Suprapubic skin (tissue), 4 donors: ENCODE data around the gene NCKAP5L. TPM values are rescaled to one million over a fixed set of nuclear protein-coding genes. Genes with fewer than 3 reads are reported as not detected.

Source experiments
- DNase-seq, 2 donors: peaks; one replicate each; pipeline ENCODE4 v3.0.0-alpha.2; 2019; ENCODE audit warnings: low spot score in 2 of 2
- H3K27ac ChIP-seq: fragments of 200-600 bp; sonication (generic); one replicate; pipeline ENCODE4 v1.5.1; 2019
- H3K27me3 ChIP-seq: fragments of 200-600 bp; sonication (generic); one replicate; pipeline ENCODE4 v1.5.1; 2019
- H3K36me3 ChIP-seq: fragments of 200-600 bp; sonication (generic); one replicate; pipeline ENCODE4 v1.5.1; 2019
- H3K4me1 ChIP-seq: fragments of 200-600 bp; sonication (generic); one replicate; pipeline ENCODE4 v1.5.1; 2019
- H3K4me3 ChIP-seq: fragments of 200-600 bp; sonication (generic); one replicate; pipeline ENCODE4 v1.5.1; 2019; ENCODE audit warnings: mild to moderate bottlenecking
- H3K9me3 ChIP-seq: fragments of 200-600 bp; sonication (generic); one replicate; pipeline ENCODE4 v1.5.1; 2019
- EP300 ChIP-seq: sonication (generic); formaldehyde crosslinking; IDR thresholded peaks from one replicate; pipeline ENCODE4 v1.6.1; 2017; ENCODE audit warnings: antibody characterized with exemption
- POLR2A ChIP-seq, 2 donors: fragments of 450-650 bp; IDR thresholded peaks; one replicate each; pipeline ENCODE4 v1.6.1; 2017; ENCODE audit warnings: antibody characterized with exemption in 2 of 2, mild to moderate bottlenecking in 2 of 2, moderate library complexity in 2 of 2
- POLR2AphosphoS5 ChIP-seq, 3 donors: sonication (generic); formaldehyde crosslinking; IDR thresholded peaks; one replicate each; pipeline ENCODE4 v1.6.1; 2017; ENCODE audit warnings: antibody characterized with exemption in 3 of 3
- WGBS: methylation state at CpG from one replicate; pipeline ENCODE4 v1.1.5; 2018; 5-methylcytosine and 5-hydroxymethylcytosine counted together
- total RNA-seq, 4 donors: library from RNA; depleted of rRNA; stranded (reverse); fragments of >200 nt; gene quantifications; one replicate each; pipeline ENCODE4 v1.1.0, GENCODE V29; 2016
- TF ChIP-seq, protein P1 (sequence below), 2 donors: fragments of 200-600 bp in 1 of 2; fragments of 450-650 bp in 1 of 2; sonication (generic) in 1 of 2; IDR thresholded peaks; one replicate each; pipeline ENCODE4 v1.5.1; 2016 to 2019; ENCODE audit warnings: antibody characterized with exemption in 2 of 2, mild to moderate bottlenecking in 1 of 2, moderate library complexity in 1 of 2

The NCKAP5L gene
- total RNA-seq, 4 donors from 2014 or later: 8.2 to 12.2 (median 8.8) TPM

DNA sequence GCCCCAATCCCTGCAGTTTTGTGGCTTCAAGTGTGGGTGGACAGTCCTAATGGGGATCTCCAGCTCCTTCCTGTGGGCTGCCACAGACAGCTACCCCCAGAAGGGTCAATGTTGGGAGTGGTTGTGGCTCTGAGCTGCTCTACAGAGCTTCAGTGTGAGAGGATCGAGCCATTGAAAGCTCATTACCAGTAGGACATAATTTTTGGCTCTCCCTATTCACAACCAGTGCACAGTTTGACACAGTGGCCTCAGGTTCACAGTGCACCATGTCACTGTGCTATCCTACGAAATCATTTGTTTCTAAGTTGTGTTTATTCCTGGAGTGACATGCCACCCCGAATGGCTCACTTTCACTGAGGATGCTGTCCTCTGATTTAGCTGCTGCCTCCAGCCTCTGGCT lies 64.1 kb downstream of the NCKAP5L start:
- no peak for DNase-seq
- peaks cover 57% of the 10 kb centered on the region for H3K36me3 ChIP-seq
- TF ChIP-seq EP300 (no peak), POLR2AphosphoS5 (IDR thresholded peaks at IDR 0.05) (no peak)
- TF ChIP-seq, protein P1, sequence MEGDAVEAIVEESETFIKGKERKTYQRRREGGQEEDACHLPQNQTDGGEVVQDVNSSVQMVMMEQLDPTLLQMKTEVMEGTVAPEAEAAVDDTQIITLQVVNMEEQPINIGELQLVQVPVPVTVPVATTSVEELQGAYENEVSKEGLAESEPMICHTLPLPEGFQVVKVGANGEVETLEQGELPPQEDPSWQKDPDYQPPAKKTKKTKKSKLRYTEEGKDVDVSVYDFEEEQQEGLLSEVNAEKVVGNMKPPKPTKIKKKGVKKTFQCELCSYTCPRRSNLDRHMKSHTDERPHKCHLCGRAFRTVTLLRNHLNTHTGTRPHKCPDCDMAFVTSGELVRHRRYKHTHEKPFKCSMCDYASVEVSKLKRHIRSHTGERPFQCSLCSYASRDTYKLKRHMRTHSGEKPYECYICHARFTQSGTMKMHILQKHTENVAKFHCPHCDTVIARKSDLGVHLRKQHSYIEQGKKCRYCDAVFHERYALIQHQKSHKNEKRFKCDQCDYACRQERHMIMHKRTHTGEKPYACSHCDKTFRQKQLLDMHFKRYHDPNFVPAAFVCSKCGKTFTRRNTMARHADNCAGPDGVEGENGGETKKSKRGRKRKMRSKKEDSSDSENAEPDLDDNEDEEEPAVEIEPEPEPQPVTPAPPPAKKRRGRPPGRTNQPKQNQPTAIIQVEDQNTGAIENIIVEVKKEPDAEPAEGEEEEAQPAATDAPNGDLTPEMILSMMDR (IDR thresholded peaks at IDR 0.05): no peak

DNA sequence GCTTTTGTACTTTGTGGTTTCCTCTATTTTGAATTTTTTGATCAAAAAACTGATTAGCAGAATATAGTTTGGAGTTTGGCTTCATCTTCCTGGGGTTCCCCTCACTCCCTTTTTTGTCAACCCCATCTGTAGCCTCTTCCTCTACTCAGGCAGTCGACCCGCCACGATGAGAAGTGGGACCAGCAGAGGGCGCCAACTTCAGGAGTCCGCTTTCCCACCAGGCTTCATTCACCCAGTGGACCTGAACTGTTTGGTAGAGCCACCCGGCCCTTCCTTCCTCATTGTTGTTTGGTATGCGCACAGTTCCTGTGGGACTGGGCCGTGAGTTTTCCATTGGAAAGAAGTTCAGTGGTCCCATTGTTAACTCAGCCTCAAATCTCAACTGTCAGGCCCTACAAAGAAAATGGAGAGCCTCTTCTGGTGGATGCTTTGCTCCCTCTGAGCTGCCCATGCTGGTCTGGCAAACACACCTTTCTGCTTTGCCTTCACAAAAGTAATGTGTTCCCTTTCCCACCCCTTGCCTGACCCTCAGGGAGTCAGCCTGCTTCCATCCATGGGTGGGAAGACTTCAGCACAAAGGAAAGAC lies 65.1 kb downstream of the NCKAP5L start:
- Histone ChIP-seq H3K36me3 (peaks cover 67% of the 10 kb centered on the region), H3K27me3 (no peaks in the 10 kb centered on the region), H3K27ac (no peak overlapping the region), H3K4me1 (no peaks in the 10 kb centered on the region), H3K4me3 (no peak overlapping the region), H3K9me3 (no peaks in the 10 kb centered on the region)
- DNase-seq: peak; percentile 79 to 88
- WGBS: 33% methylated on average over 8 of the region's 8 CpGs
- TF ChIP-seq, protein P1 (IDR thresholded peaks at IDR 0.05): peak; percentile 36 to 71
- TF ChIP-seq POLR2A (IDR thresholded peaks at IDR 0.05) (no peak), POLR2AphosphoS5 (IDR thresholded peaks at IDR 0.05) (no peak), EP300 (no peak)

More for the DNA sequence above, 64.1 kb downstream of the NCKAP5L start:
- Histone ChIP-seq H3K27me3 (no peaks in the 10 kb centered on the region), H3K4me1 (no peaks in the 10 kb centered on the region), H3K9me3 (no peaks in the 10 kb centered on the region), H3K27ac (no peak overlapping the region), H3K4me3 (no peak overlapping the region)
- 77% methylated on average over 3 of the region's 3 CpGs for WGBS

DNA sequence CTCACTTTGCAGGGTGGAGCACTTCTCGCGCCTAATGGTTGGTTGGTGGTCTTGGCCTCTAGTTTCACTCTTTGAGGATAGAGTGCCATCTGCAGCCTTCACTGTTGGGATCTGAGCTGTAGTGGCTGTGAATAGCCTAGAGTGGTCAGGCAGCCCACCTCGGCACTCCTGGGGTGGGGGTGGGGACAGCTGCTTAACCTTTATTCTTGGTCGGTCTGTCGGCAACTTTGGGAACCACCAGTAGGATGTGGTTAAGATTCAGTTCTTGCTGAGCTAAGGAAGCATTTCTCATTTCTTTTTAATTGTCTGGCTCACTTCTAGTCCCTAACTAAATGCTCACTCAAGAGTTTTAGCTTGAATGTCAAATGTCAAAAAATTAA lies 65.8 kb downstream of the NCKAP5L start:
- TF ChIP-seq POLR2A (IDR thresholded peaks at IDR 0.05) (no peak), EP300 (no peak), POLR2AphosphoS5 (IDR thresholded peaks at IDR 0.05) (no peak)
- TF ChIP-seq, protein P1 (IDR thresholded peaks at IDR 0.05): no peak
- Histone ChIP-seq H3K36me3 (peaks cover 74% of the 10 kb centered on the region), H3K9me3 (no peaks in the 10 kb centered on the region), H3K4me1 (no peaks in the 10 kb centered on the region), H3K27me3 (no peaks in the 10 kb centered on the region), H3K4me3 (no peak overlapping the region), H3K27ac (no peak overlapping the region)
- WGBS: 75% methylated on average over 5 of the region's 5 CpGs
- DNase-seq: no peak

DNA sequence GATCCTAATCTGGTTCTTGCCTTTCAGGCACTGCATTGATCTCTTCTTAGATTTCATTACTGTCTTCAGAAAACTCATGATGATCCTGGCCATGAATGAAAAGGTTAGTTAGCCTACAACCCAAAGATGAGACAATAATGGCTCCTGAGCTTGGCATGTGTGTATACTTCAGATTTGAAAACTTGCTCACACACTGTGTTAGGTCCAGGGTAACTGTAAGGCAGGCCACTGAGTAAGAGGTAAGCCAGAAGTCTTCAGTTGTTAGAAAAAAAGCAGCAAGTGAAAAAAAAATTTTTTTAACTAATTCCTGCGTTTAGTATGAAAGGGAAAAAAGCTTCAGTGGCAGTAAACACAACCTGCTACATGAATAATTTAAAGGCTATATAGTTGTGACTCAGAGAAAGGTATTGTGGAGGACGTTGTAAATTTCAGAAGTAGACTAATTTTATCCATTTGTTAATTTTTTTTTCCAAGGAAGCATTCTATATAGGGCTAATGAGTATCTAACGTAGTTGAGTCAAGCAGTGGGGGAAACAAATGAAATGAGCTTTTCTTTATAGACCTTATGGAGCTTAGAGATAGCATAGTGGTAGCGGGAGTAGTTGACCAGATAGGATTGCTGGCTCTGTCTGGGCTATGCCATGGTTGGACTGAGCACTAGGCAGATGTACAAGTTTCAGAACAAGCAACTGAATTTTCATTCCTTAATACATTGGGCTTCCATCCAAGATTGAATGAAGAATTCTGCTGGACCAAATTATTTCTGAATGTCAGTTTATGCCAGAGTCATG lies 66.3 kb downstream of the NCKAP5L start:
- H3K4me1 ChIP-seq: no peaks in the 10 kb centered on the region
- no peak for TF ChIP-seq POLR2AphosphoS5 (IDR thresholded peaks at IDR 0.05)
- TF ChIP-seq POLR2A (IDR thresholded peaks at IDR 0.05): no peak
- TF ChIP-seq EP300: no peak
- TF ChIP-seq, protein P1 (IDR thresholded peaks at IDR 0.05): no peak
- H3K27ac ChIP-seq: no peak overlapping the region
- H3K27me3 ChIP-seq: no peaks in the 10 kb centered on the region
- no peaks in the 10 kb centered on the region for H3K9me3 ChIP-seq
- no peak for DNase-seq
- peaks cover 80% of the 10 kb centered on the region for H3K36me3 ChIP-seq
- no peak overlapping the region for H3K4me3 ChIP-seq
- 83% methylated on average over 4 of the region's 4 CpGs for WGBS

DNA sequence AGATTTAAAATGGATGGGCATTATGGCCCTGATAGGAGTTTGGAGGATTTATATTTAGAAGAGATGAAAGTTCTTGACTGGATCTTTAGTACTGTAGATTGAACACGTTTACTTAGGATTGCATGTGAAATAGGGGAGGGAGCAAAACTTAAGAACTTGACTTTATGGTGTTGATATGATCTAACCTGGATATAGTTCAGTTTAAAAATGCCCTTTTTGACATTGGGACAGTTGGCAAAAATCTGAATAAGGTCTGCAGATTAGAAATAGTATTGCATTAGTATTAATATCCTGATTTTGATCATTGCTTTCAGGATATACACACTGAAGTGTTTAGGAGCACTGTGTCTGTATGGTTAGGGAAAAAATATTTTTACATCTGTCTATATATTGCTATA lies 77.2 kb downstream of the NCKAP5L start:
- 23% methylated on average over 1 of the region's 1 CpG for WGBS
- TF ChIP-seq, protein P1 (IDR thresholded peaks at IDR 0.05): no peak
- TF ChIP-seq EP300 (no peak), POLR2AphosphoS5 (IDR thresholded peaks at IDR 0.05) (no peak), POLR2A (IDR thresholded peaks at IDR 0.05) (no peak)
- no peaks in the 10 kb centered on the region for H3K9me3 ChIP-seq
- no peak for DNase-seq
- no peak overlapping the region for H3K4me3 ChIP-seq
- H3K27me3 ChIP-seq: no peaks in the 10 kb centered on the region
- peaks cover 34% of the 10 kb centered on the region for H3K36me3 ChIP-seq
- H3K27ac ChIP-seq: no peak overlapping the region
- peaks cover 52% of the 10 kb centered on the region for H3K4me1 ChIP-seq
